Measurements from ENCODE around the gene TMX2.

DNA sequence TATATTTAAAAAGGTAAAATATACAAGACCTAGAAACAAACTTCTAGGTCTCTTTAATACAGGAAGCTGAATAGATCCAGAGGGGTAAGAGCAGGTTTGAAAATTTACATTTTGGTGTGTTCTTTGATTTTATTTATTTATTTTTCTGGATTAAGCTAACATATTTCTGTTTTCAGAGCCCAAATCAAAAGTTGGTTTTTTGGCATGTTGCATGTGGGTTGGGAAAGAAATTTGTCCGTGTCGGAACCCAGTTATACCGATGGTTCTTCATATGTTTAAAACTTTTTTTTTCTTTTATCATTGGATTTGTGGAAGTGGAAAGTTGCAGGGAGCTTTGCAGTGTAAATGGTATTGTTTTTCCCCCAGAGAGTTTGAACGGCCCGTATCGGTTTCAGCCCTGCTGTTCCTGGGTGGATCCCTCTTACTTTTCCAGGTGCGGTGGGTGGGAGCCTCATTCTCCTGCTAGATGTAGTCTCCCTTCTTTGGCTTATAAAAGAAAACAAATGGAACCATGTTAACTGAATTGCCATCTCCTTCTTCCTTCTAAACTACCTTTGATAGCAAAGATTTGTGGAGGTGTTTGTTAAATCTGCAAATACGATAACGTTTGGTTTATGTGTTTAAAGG is 50.0 kb downstream of the TMX2 start:
- TF ChIP-seq, protein P1, sequence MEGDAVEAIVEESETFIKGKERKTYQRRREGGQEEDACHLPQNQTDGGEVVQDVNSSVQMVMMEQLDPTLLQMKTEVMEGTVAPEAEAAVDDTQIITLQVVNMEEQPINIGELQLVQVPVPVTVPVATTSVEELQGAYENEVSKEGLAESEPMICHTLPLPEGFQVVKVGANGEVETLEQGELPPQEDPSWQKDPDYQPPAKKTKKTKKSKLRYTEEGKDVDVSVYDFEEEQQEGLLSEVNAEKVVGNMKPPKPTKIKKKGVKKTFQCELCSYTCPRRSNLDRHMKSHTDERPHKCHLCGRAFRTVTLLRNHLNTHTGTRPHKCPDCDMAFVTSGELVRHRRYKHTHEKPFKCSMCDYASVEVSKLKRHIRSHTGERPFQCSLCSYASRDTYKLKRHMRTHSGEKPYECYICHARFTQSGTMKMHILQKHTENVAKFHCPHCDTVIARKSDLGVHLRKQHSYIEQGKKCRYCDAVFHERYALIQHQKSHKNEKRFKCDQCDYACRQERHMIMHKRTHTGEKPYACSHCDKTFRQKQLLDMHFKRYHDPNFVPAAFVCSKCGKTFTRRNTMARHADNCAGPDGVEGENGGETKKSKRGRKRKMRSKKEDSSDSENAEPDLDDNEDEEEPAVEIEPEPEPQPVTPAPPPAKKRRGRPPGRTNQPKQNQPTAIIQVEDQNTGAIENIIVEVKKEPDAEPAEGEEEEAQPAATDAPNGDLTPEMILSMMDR (IDR thresholded peaks at IDR 0.05; ENCODE audit: poor library complexity) = no peak
- TF ChIP-seq EZH2 (IDR thresholded peaks at IDR 0.05; ENCODE audit: borderline replicate concordance) = no peak

All from hepatocyte (in vitro differentiated cells).